ENCODE results near the gene RHOU.

- TF ChIP-seq EP300 (IDR thresholded peaks at IDR 0.05) (no peak), CTCF (IDR thresholded peaks at IDR 0.05) (no peak), POLR2A (IDR thresholded peaks at IDR 0.05) (no peak), POLR2AphosphoS5 (IDR thresholded peaks at IDR 0.05) (no peak)
These were observed 56.5 kb downstream of the RHOU start for GRCh38 chr1:228791791-228792190.
